ENCODE measurements around the gene IRF6. TPM values are rescaled to one million over a fixed set of nuclear protein-coding genes. Genes with fewer than 3 reads are reported as not detected.

The IRF6 gene
- total and polyA plus RNA-seq, 2 of the 8 experiments (the other 6 are each of a cell fraction or from before 2014, with no cell fraction given), result 9.6 to 13.4 TPM

- H3K27ac ChIP-seq (ENCODE audit: low read depth, low read length), result no peak overlapping the region
- ChIA-PET CTCF (ENCODE audit: partially characterized antibody) (no interaction called here), POLR2A (ENCODE audit: partially characterized antibody) (no interaction called here)
Observed at GRCh38 chr1:209830722-209831121, 24.8 kb upstream of the IRF6 start.

More at GRCh38 chr1:209830722-209831121, 24.8 kb upstream of the IRF6 start:
- Histone ChIP-seq H4K91ac (replicated peaks; ENCODE audit: insufficient read length, low read length) (no peak overlapping the region), H4K20me1 (replicated peaks in 1 of 2; ENCODE audit: control insufficient read depth in 1 of 2, insufficient read depth in 2 of 2, low read length in 2 of 2) (peaks cover 0 to 4% of the 10 kb centered on the region in 2 experiments), H2BK15ac (ENCODE audit: low read length) (no peak overlapping the region), H3K23ac (ENCODE audit: insufficient read length) (no peak overlapping the region), H3K79me2 (ENCODE audit: control insufficient read depth in 1 of 2, insufficient read depth in 2 of 2, low read length in 2 of 2) (peaks cover 0 to 10% of the 10 kb centered on the region in 2 experiments; a peak in 2 of 4 replicates), H3K4me1 (replicated peaks in 1 of 4; ENCODE audit: control insufficient read depth in 3 of 4, insufficient read depth in 4 of 4, low read length in 3 of 4) (no peaks in the 10 kb centered on the region), H3K9ac (replicated peaks in 1 of 4; ENCODE audit: extremely low read depth in 1 of 4, low read depth in 3 of 4, low read length in 3 of 4) (no peak overlapping the region), H3K18ac (ENCODE audit: extremely low read depth, low read length) (no peak overlapping the region), H3K14ac (ENCODE audit: insufficient read length) (no peak overlapping the region), H3K56ac (replicated peaks; ENCODE audit: insufficient read length, low read depth, low read length) (no peak overlapping the region), H2BK20ac (ENCODE audit: low read length) (no peak overlapping the region), H4K8ac (ENCODE audit: extremely low read depth, insufficient read depth, low read length) (no peak overlapping the region), H2AK5ac (ENCODE audit: low read depth, low read length) (no peak overlapping the region), H2BK5ac (ENCODE audit: low read depth, low read length) (no peak overlapping the region), H3K9me3 (ENCODE audit: insufficient read depth in 2 of 2, low read depth in 1 of 2, low read length in 1 of 2) (no peaks in the 10 kb centered on the region), H3K23me2 (ENCODE audit: low read depth, low read length) (no peaks in the 10 kb centered on the region), H3K27me3 (replicated peaks in 1 of 4; ENCODE audit: control insufficient read depth in 3 of 4, extremely low read depth in 1 of 4, insufficient read depth in 3 of 4, low read length in 3 of 4) (no peaks in the 10 kb centered on the region), H2AFZ (ENCODE audit: low read length) (no peak overlapping the region), H4K5ac (ENCODE audit: insufficient read length, low read depth, low read length) (no peak overlapping the region), H3K36me3 (ENCODE audit: control insufficient read depth in 2 of 4, insufficient read depth in 4 of 4, low read length in 3 of 4) (peaks cover 11 to 44% (median 33%) of the 10 kb centered on the region in 4 experiments), H3K4ac (replicated peaks; ENCODE audit: insufficient read length, low read depth, low read length) (no peak overlapping the region), H3K79me1 (ENCODE audit: low read depth, low read length) (no peaks in the 10 kb centered on the region), H3K4me3 (ENCODE audit: extremely low read depth in 1 of 4, insufficient read depth in 2 of 4, low read depth in 3 of 4, low read length in 4 of 4) (no peak overlapping the region), H2BK120ac (replicated peaks; ENCODE audit: low read depth, low read length) (no peak overlapping the region), H2BK12ac (ENCODE audit: low read depth, low read length) (no peak overlapping the region), H3K4me2 (ENCODE audit: insufficient read depth in 1 of 2, low read depth in 2 of 2, low read length in 2 of 2) (no peak overlapping the region)
- FAIRE-seq (no peak), DNase-seq (ENCODE audit: low read depth in 1 of 2, low spot score in 2 of 2) (no peak)
- 96 to 100% methylated on average over 2 to 3 of the region's 3 CpGs for WGBS, 2 experiments (ENCODE audit: extremely low coverage in 1 of 2, insufficient coverage in 1 of 2, insufficient read length in 1 of 2, insufficient replicate concordance in 2 of 2, low coverage in 1 of 2, low lambda C conversion rate in 2 of 2, missing lambda C conversion rate in 1 of 2)
- no peak for TF ChIP-seq RBBP5 (IDR thresholded peaks at IDR 0.05; ENCODE audit: borderline replicate concordance, low read depth, low read length)
- TF ChIP-seq GTF2F1 (IDR thresholded peaks at IDR 0.05; ENCODE audit: borderline replicate concordance, low read depth, low read length), result no peak
- TF ChIP-seq KDM1A (IDR thresholded peaks at IDR 0.05; ENCODE audit: borderline replicate concordance, low read length), result no peak
- TF ChIP-seq TAF7 (optimal IDR thresholded peaks at IDR 0.05; ENCODE audit: borderline replicate concordance, low read depth, low read length), result no peak
- TF ChIP-seq, protein P1, sequence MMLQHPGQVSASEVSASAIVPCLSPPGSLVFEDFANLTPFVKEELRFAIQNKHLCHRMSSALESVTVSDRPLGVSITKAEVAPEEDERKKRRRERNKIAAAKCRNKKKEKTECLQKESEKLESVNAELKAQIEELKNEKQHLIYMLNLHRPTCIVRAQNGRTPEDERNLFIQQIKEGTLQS (IDR thresholded peaks at IDR 0.05; ENCODE audit: insufficient read depth, low read depth, low read length), result no peak
- no peak for TF ChIP-seq TAF1 (IDR thresholded peaks at IDR 0.05; ENCODE audit: low read depth, low read length)
- TF ChIP-seq CTBP2 (IDR thresholded peaks at IDR 0.05; ENCODE audit: borderline replicate concordance, insufficient read depth, insufficient read length, low read length), result no peak
- no peak for TF ChIP-seq CHD1 (IDR thresholded peaks at IDR 0.05; ENCODE audit: low read depth, low read length)

Measured in H1 (cell line).